ENCODE results near the gene SWAP70.
"Not testable (repeated sequence)": the region's sequence is repeated elsewhere in the genome, so short reads cannot be mapped to it uniquely, and the experiment has no call there.

The SWAP70 gene

DNA sequence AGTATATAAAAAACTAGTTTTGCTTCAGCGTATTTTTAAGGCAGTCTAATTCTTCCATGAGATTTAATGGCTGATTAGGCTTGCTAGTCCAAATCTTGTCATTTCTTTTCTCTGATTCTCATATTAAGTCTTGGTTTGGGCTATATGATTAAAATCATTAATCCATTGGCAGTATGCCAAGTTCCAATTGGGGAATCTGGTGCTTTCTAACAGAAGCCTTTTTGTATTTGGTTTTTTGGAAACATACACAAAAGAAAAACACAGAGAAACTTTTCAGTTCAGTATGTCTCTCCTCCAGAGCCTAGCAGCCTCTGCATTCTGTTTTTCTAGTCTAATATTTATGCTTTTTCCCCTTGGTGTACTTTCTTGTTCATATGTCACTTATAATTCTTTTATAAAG is 37.9 kb downstream of the SWAP70 start:
- Histone ChIP-seq H3K9ac (no peak overlapping the region), H2AFZ (ENCODE audit: low read depth) (no peak overlapping the region), H3K4me2 (no peak overlapping the region), H3K4me3 (IDR thresholded peaks at IDR 0.05; ENCODE audit: insufficient read depth, low read depth, low read length) (no peak overlapping the region), H3K4me1 (ENCODE audit: low read depth, poor library complexity, severe bottlenecking) (no peaks in the 10 kb centered on the region), H3K79me2 (ENCODE audit: insufficient read depth, low read depth) (no peaks in the 10 kb centered on the region), H3K27me3 (ENCODE audit: insufficient read depth, low read depth) (no peaks in the 10 kb centered on the region), H4K20me1 (ENCODE audit: insufficient read depth) (no peaks in the 10 kb centered on the region), H3K36me3 (ENCODE audit: insufficient read depth) (no peaks in the 10 kb centered on the region), H3K27ac (no peak overlapping the region)
- TF ChIP-seq, protein P1, sequence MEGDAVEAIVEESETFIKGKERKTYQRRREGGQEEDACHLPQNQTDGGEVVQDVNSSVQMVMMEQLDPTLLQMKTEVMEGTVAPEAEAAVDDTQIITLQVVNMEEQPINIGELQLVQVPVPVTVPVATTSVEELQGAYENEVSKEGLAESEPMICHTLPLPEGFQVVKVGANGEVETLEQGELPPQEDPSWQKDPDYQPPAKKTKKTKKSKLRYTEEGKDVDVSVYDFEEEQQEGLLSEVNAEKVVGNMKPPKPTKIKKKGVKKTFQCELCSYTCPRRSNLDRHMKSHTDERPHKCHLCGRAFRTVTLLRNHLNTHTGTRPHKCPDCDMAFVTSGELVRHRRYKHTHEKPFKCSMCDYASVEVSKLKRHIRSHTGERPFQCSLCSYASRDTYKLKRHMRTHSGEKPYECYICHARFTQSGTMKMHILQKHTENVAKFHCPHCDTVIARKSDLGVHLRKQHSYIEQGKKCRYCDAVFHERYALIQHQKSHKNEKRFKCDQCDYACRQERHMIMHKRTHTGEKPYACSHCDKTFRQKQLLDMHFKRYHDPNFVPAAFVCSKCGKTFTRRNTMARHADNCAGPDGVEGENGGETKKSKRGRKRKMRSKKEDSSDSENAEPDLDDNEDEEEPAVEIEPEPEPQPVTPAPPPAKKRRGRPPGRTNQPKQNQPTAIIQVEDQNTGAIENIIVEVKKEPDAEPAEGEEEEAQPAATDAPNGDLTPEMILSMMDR (conservative IDR thresholded peaks at IDR 0.05; ENCODE audit: low read depth, low read length): no peak

DNA sequence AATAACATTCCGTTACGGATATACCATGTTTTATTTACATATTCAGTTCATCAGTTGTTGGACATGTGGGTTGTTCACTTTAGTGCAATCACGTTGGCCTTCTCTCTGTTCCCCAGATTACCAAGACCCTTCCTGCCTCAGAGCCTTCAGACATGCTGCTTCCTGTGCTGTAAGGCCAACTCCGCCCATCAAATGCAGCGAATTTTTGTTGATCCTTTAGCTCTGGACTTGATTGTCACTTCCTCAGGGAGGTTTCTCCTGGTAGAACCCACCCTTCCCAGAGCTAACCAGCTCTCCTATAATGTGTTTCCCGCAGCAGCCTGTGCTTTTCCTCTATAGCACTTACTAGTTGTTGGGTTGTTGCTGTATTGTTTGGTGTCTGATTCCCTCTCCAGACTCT is 39.4 kb downstream of the SWAP70 start:
- Histone ChIP-seq H4K20me1 (ENCODE audit: insufficient read depth) (no peaks in the 10 kb centered on the region), H3K4me2 (no peak overlapping the region), H3K36me3 (ENCODE audit: insufficient read depth) (no peaks in the 10 kb centered on the region), H3K27ac (no peak overlapping the region), H3K9ac (no peak overlapping the region), H3K79me2 (ENCODE audit: insufficient read depth, low read depth) (no peaks in the 10 kb centered on the region), H3K4me3 (IDR thresholded peaks at IDR 0.05; ENCODE audit: insufficient read depth, low read depth, low read length) (no peak overlapping the region), H3K27me3 (ENCODE audit: insufficient read depth, low read depth) (no peaks in the 10 kb centered on the region), H3K4me1 (ENCODE audit: low read depth, poor library complexity, severe bottlenecking) (no peaks in the 10 kb centered on the region), H2AFZ (ENCODE audit: low read depth) (no peak overlapping the region)
- TF ChIP-seq, protein P1 (conservative IDR thresholded peaks at IDR 0.05; ENCODE audit: low read depth, low read length): no peak

DNA sequence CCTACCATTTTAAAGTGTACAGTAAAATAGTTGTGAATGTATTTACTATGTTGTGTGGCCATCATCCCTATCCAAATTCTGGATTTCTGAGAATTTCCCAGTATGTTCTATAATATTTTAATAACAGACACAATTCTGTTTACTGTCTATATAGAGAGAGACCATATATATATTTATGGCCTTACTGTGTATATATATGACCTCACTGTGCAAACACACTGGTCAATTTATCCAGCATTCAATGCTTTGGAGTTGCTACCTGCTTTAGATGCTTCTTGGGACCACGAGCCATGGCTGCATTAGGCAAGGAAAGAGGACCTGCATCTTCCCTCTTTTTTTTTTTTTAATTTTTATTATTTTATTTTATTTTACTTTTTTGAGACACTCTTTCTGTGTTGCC is 40.2 kb downstream of the SWAP70 start:
- Histone ChIP-seq H3K27ac (no peak overlapping the region), H3K79me2 (ENCODE audit: insufficient read depth, low read depth) (no peaks in the 10 kb centered on the region), H3K36me3 (ENCODE audit: insufficient read depth) (no peaks in the 10 kb centered on the region), H3K9ac (no peak overlapping the region), H3K27me3 (ENCODE audit: insufficient read depth, low read depth) (no peaks in the 10 kb centered on the region), H4K20me1 (ENCODE audit: insufficient read depth) (no peaks in the 10 kb centered on the region), H3K4me2 (no peak overlapping the region), H2AFZ (ENCODE audit: low read depth) (no peak overlapping the region), H3K4me1 (ENCODE audit: low read depth, poor library complexity, severe bottlenecking) (no peaks in the 10 kb centered on the region), H3K4me3 (IDR thresholded peaks at IDR 0.05; ENCODE audit: insufficient read depth, low read depth, low read length) (no peak overlapping the region)
- TF ChIP-seq, protein P1 (conservative IDR thresholded peaks at IDR 0.05; ENCODE audit: low read depth, low read length): no peak

DNA sequence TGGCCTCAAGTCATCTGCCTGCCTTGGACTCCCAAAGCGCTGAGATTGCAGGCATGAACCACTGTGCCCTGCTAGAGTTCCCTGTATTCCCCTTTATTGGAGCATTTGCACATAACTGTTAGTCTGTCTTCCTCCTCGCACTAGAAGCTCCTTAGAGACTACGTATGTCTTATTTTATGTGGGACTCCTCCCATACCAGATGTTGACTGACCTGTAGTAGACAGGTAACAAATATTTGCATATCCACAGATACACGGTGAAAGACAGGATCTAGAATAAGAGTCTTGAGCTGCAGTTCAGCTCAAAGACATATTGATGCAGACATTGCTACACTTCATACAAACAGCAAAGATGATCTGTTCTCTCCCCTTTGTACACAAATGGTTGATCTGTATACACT is 40.7 kb downstream of the SWAP70 start:
- Histone ChIP-seq H3K36me3 (ENCODE audit: insufficient read depth) (no peaks in the 10 kb centered on the region), H2AFZ (ENCODE audit: low read depth) (no peak overlapping the region), H3K4me3 (IDR thresholded peaks at IDR 0.05; ENCODE audit: insufficient read depth, low read depth, low read length) (no peak overlapping the region), H3K9ac (no peak overlapping the region), H3K79me2 (ENCODE audit: insufficient read depth, low read depth) (no peaks in the 10 kb centered on the region), H3K27ac (no peak overlapping the region), H4K20me1 (ENCODE audit: insufficient read depth) (no peaks in the 10 kb centered on the region), H3K4me1 (ENCODE audit: low read depth, poor library complexity, severe bottlenecking) (no peaks in the 10 kb centered on the region), H3K27me3 (ENCODE audit: insufficient read depth, low read depth) (no peaks in the 10 kb centered on the region), H3K4me2 (no peak overlapping the region)
- TF ChIP-seq, protein P1 (conservative IDR thresholded peaks at IDR 0.05; ENCODE audit: low read depth, low read length): no peak

DNA sequence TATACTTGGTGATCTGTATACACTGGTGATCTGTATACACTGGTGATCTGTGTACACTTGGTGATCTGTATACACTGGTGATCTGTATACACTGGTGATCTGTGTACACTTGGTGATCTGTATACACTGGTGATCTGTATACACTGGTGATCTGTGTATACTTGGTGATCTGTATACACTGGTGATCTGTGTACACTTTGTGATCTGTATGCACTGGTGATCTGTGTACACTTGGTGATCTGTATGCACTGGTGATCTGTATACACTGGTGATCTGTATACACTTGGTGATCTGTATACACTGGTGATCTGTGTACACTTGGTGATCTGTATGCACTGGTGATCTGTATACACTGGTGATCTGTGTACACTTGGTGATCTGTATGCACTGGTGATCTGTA is 41.5 kb downstream of the SWAP70 start:
- H3K27ac ChIP-seq; H3K4me1 ChIP-seq (ENCODE audit: low read depth, poor library complexity, severe bottlenecking); H3K4me3 ChIP-seq (IDR thresholded peaks at IDR 0.05; ENCODE audit: insufficient read depth, low read depth, low read length); H3K79me2 ChIP-seq (ENCODE audit: insufficient read depth, low read depth); H3K36me3 ChIP-seq (ENCODE audit: insufficient read depth); H2AFZ ChIP-seq (ENCODE audit: low read depth); H4K20me1 ChIP-seq (ENCODE audit: insufficient read depth); H3K9ac ChIP-seq; H3K4me2 ChIP-seq; H3K27me3 ChIP-seq (ENCODE audit: insufficient read depth, low read depth): not testable (repeated sequence)

Measured in KMS-11 (cell line).